ENCODE results near the gene PPP1R15B.

- TF ChIP-seq, protein P1, sequence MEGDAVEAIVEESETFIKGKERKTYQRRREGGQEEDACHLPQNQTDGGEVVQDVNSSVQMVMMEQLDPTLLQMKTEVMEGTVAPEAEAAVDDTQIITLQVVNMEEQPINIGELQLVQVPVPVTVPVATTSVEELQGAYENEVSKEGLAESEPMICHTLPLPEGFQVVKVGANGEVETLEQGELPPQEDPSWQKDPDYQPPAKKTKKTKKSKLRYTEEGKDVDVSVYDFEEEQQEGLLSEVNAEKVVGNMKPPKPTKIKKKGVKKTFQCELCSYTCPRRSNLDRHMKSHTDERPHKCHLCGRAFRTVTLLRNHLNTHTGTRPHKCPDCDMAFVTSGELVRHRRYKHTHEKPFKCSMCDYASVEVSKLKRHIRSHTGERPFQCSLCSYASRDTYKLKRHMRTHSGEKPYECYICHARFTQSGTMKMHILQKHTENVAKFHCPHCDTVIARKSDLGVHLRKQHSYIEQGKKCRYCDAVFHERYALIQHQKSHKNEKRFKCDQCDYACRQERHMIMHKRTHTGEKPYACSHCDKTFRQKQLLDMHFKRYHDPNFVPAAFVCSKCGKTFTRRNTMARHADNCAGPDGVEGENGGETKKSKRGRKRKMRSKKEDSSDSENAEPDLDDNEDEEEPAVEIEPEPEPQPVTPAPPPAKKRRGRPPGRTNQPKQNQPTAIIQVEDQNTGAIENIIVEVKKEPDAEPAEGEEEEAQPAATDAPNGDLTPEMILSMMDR (IDR thresholded peaks at IDR 0.05; ENCODE audit: poor library complexity) = no peak
- no peak for TF ChIP-seq EZH2 (IDR thresholded peaks at IDR 0.05; ENCODE audit: borderline replicate concordance)
Measured at GRCh38 chr1:204453141-204453772, 41.6 kb upstream of the PPP1R15B start.
